Liver (tissue), 9 donors: Measurements from ENCODE around the gene NDUFAF2. TPM values are rescaled to one million over a fixed set of nuclear protein-coding genes. Genes with fewer than 3 reads are reported as not detected.

ENCODE experiments used
- DNase-seq: peaks from one replicate; pipeline ENCODE4 v3.0.0-alpha.2; 2017; ENCODE audit warnings: low spot score
- H3K27ac ChIP-seq, 2 donors: one replicate each; pipeline ENCODE4 v1.7.0; 2013; ENCODE audit warnings: inconsistent platforms in 2 of 2, low read length in 2 of 2, control low read depth in 1 of 2, low read depth in 1 of 2, mild to moderate bottlenecking in 1 of 2
- H3K27me3 ChIP-seq, 4 donors: one replicate each; pipeline versions ENCODE4 v1.6.1 to v1.7.0; 2013; ENCODE audit warnings: low read length in 3 of 4, inconsistent platforms in 1 of 4, mild to moderate bottlenecking in 1 of 4, moderate library complexity in 1 of 4; ENCODE audit not compliant: control insufficient read depth in 4 of 4, insufficient read depth in 4 of 4
- H3K36me3 ChIP-seq, 4 donors: one replicate each; pipeline versions ENCODE4 v1.6.1 to v1.7.0; 2013; ENCODE audit warnings: low read length in 3 of 4, mild to moderate bottlenecking in 3 of 4, low read depth in 1 of 4, moderate library complexity in 1 of 4; ENCODE audit not compliant: control insufficient read depth in 4 of 4, insufficient read depth in 3 of 4
- H3K4me1 ChIP-seq, 4 donors: one replicate each; pipeline versions ENCODE4 v1.6.1 to v1.7.0; 2013; ENCODE audit warnings: low read length in 3 of 4, mild to moderate bottlenecking in 3 of 4, moderate library complexity in 1 of 4; ENCODE audit not compliant: control insufficient read depth in 4 of 4, insufficient read depth in 4 of 4
- H3K4me3 ChIP-seq, 3 donors: one replicate each; pipeline versions ENCODE4 v1.6.1 to v1.7.0; 2013; ENCODE audit warnings: low read length in 3 of 3, control low read depth in 1 of 3, low read depth in 1 of 3, mild to moderate bottlenecking in 1 of 3
- H3K9ac ChIP-seq, 2 donors: one replicate each; pipeline ENCODE4 v1.7.0; 2013; ENCODE audit warnings: low read length in 2 of 2, mild to moderate bottlenecking in 2 of 2, moderate library complexity in 2 of 2, control low read depth in 1 of 2, low read depth in 1 of 2
- H3K9me3 ChIP-seq, 4 donors: one replicate each; pipeline versions ENCODE4 v1.6.1 to v1.7.0; 2013; ENCODE audit warnings: low read length in 3 of 4; ENCODE audit not compliant: control insufficient read depth in 4 of 4
- EGR1 ChIP-seq, 2 donors: IDR thresholded peaks; 2 replicates each; pipeline ENCODE4 v1.6.1; 2016 to 2018; ENCODE audit warnings: antibody characterized with exemption in 2 of 2, low read depth in 2 of 2
- FOXA1 ChIP-seq: IDR thresholded peaks from 2 replicates; pipeline ENCODE4 v1.6.1; 2016; ENCODE audit warnings: antibody characterized with exemption
- FOXA2 ChIP-seq: IDR thresholded peaks from 2 replicates; pipeline ENCODE4 v1.6.1; 2016; ENCODE audit warnings: antibody characterized with exemption
- GABPA ChIP-seq, 2 donors: IDR thresholded peaks in 1 of 2; conservative IDR thresholded peaks in 1 of 2; 2 replicates each; pipeline ENCODE4 v1.6.1; 2016; ENCODE audit warnings: antibody characterized with exemption in 2 of 2, mild to moderate bottlenecking in 1 of 2, moderate library complexity in 1 of 2
- HNF4A ChIP-seq, 2 donors: conservative IDR thresholded peaks; 2 replicates each; pipeline ENCODE4 v1.6.1; 2016; ENCODE audit warnings: antibody characterized with exemption in 2 of 2, mild to moderate bottlenecking in 2 of 2
- HNF4G ChIP-seq: IDR thresholded peaks from 2 replicates; pipeline ENCODE4 v1.6.1; 2016; ENCODE audit warnings: antibody characterized with exemption
- JUND ChIP-seq, 2 donors: IDR thresholded peaks; 2 replicates each; pipeline ENCODE4 v1.6.1; 2016; ENCODE audit warnings: antibody characterized with exemption in 2 of 2
- NR2F2 ChIP-seq: IDR thresholded peaks from 2 replicates; pipeline ENCODE4 v1.6.1; 2016; ENCODE audit warnings: antibody characterized with exemption
- RAD21 ChIP-seq, 2 donors: IDR thresholded peaks; 2 replicates each; pipeline ENCODE4 v1.6.1; 2016; ENCODE audit warnings: antibody characterized with exemption in 2 of 2, mild to moderate bottlenecking in 2 of 2
- RXRA ChIP-seq, 2 donors: IDR thresholded peaks; 2 replicates each; pipeline ENCODE4 v1.6.1; 2017 to 2018; ENCODE audit warnings: antibody characterized with exemption in 2 of 2, mild to moderate bottlenecking in 1 of 2
- SP1 ChIP-seq: IDR thresholded peaks from 2 replicates; pipeline ENCODE4 v1.6.1; 2018; ENCODE audit warnings: antibody characterized with exemption, mild to moderate bottlenecking
- TAF1 ChIP-seq: conservative IDR thresholded peaks from 2 replicates; pipeline ENCODE4 v1.6.1; 2016; ENCODE audit warnings: antibody characterized with exemption, mild to moderate bottlenecking
- YY1 ChIP-seq: IDR thresholded peaks from 2 replicates; pipeline ENCODE4 v1.6.1; 2016; ENCODE audit warnings: antibody characterized with exemption, mild to moderate bottlenecking
- WGBS: extraction: QIAGEN DNeasy Blood & Tissue Kit; methylation state at CpG from one replicate; pipeline ENCODE4 v1.1.7; 2013; 5-methylcytosine and 5-hydroxymethylcytosine counted together
- polyA plus RNA-seq, 2 donors: library from polyadenylated mRNA; stranded (reverse) in 1 of 2; unstranded in 1 of 2; fragments of 200-250 nt in 1 of 2; fragments of >200 nt in 1 of 2; fragmentation: Nextera tagmentation in 1 of 2; extraction: Ambion mirVana in 1 of 2; gene quantifications; one replicate each; pipeline versions ENCODE4 v1.2.1 to v1.2.3, GENCODE V29; 2013 to 2015
- total RNA-seq, 2 donors: library from RNA; depleted of rRNA; stranded (reverse); fragments of >200 nt; gene quantifications; one replicate each; pipeline ENCODE4 v1.2.3, GENCODE V29; 2014
- TF ChIP-seq, protein P1 (sequence below): IDR thresholded peaks from 2 replicates; pipeline ENCODE4 v1.6.1; 2016; ENCODE audit warnings: antibody characterized with exemption
- TF ChIP-seq, protein P2 (sequence below): IDR thresholded peaks from 2 replicates; pipeline ENCODE4 v1.6.1; 2016; ENCODE audit warnings: antibody characterized with exemption, mild to moderate bottlenecking
- TF ChIP-seq, protein P3 (sequence below): IDR thresholded peaks from 2 replicates; pipeline ENCODE4 v1.6.1; 2016; ENCODE audit warnings: antibody characterized with exemption
- TF ChIP-seq, protein P4 (sequence below): fragments of 150-350 bp; IDR thresholded peaks from 2 replicates; pipeline ENCODE4 v1.5.1; 2017; ENCODE audit warnings: improper control_type of control experiment, low read depth, low read length; ENCODE audit not compliant: missing input control
- TF ChIP-seq, protein P5 (sequence below): IDR thresholded peaks from 2 replicates; pipeline ENCODE4 v1.6.1; 2016; ENCODE audit warnings: antibody characterized with exemption
- donor health status: healthy.
- donor health status: healthy.
- donor health status: healthy.
- donor health status: healthy.
- donor health status: healthy.

Gene NDUFAF2
- total and polyA plus RNA-seq, 4 donors = 4.3 to 21.3 (median 12.5) TPM

DNA sequence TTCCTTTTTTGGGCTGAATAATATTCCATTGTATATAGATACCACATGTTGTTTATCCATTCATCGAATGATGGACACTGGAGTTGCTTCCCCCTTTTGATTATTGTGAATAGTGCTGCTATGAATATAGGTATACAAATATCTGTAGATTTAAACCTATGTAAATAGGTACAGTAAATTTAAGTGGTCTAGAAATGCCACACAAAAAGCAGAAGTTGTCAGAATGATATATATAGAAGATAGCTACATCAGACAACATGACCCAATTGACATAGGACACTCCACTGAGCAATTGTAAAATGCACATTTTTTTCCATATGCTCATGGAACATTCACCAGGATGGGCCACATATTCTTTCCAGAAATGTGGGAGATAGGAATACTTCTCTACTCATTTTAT lies 139.7 kb downstream of the NDUFAF2 start:
- no peaks in the 10 kb centered on the region for H3K36me3 ChIP-seq
- 98% methylated on average over 1 of the region's 1 CpG for WGBS
- TF ChIP-seq, protein P1, sequence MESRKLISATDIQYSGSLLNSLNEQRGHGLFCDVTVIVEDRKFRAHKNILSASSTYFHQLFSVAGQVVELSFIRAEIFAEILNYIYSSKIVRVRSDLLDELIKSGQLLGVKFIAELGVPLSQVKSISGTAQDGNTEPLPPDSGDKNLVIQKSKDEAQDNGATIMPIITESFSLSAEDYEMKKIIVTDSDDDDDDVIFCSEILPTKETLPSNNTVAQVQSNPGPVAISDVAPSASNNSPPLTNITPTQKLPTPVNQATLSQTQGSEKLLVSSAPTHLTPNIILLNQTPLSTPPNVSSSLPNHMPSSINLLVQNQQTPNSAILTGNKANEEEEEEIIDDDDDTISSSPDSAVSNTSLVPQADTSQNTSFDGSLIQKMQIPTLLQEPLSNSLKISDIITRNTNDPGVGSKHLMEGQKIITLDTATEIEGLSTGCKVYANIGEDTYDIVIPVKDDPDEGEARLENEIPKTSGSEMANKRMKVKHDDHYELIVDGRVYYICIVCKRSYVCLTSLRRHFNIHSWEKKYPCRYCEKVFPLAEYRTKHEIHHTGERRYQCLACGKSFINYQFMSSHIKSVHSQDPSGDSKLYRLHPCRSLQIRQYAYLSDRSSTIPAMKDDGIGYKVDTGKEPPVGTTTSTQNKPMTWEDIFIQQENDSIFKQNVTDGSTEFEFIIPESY = no peak
- TF ChIP-seq SP1 = no peak
- no peak for TF ChIP-seq RAD21 (IDR thresholded peaks at IDR 0.05)
- no peak for TF ChIP-seq TAF1
- no peak for TF ChIP-seq YY1
- TF ChIP-seq RXRA (IDR thresholded peaks at IDR 0.05) = no peak
- no peak for TF ChIP-seq NR2F2
- no peak for TF ChIP-seq GABPA (IDR thresholded peaks at IDR 0.05 in 1 of 2, conservative IDR thresholded peaks at IDR 0.05 in 1 of 2)
- TF ChIP-seq, protein P2, sequence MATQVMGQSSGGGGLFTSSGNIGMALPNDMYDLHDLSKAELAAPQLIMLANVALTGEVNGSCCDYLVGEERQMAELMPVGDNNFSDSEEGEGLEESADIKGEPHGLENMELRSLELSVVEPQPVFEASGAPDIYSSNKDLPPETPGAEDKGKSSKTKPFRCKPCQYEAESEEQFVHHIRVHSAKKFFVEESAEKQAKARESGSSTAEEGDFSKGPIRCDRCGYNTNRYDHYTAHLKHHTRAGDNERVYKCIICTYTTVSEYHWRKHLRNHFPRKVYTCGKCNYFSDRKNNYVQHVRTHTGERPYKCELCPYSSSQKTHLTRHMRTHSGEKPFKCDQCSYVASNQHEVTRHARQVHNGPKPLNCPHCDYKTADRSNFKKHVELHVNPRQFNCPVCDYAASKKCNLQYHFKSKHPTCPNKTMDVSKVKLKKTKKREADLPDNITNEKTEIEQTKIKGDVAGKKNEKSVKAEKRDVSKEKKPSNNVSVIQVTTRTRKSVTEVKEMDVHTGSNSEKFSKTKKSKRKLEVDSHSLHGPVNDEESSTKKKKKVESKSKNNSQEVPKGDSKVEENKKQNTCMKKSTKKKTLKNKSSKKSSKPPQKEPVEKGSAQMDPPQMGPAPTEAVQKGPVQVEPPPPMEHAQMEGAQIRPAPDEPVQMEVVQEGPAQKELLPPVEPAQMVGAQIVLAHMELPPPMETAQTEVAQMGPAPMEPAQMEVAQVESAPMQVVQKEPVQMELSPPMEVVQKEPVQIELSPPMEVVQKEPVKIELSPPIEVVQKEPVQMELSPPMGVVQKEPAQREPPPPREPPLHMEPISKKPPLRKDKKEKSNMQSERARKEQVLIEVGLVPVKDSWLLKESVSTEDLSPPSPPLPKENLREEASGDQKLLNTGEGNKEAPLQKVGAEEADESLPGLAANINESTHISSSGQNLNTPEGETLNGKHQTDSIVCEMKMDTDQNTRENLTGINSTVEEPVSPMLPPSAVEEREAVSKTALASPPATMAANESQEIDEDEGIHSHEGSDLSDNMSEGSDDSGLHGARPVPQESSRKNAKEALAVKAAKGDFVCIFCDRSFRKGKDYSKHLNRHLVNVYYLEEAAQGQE = no peak
- no peak for TF ChIP-seq JUND (IDR thresholded peaks at IDR 0.05)
- TF ChIP-seq HNF4G = no peak
- no peak for TF ChIP-seq HNF4A (conservative IDR thresholded peaks at IDR 0.05)
- TF ChIP-seq, protein P3, sequence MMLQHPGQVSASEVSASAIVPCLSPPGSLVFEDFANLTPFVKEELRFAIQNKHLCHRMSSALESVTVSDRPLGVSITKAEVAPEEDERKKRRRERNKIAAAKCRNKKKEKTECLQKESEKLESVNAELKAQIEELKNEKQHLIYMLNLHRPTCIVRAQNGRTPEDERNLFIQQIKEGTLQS = no peak
- TF ChIP-seq FOXA2 = no peak
- TF ChIP-seq, protein P4, sequence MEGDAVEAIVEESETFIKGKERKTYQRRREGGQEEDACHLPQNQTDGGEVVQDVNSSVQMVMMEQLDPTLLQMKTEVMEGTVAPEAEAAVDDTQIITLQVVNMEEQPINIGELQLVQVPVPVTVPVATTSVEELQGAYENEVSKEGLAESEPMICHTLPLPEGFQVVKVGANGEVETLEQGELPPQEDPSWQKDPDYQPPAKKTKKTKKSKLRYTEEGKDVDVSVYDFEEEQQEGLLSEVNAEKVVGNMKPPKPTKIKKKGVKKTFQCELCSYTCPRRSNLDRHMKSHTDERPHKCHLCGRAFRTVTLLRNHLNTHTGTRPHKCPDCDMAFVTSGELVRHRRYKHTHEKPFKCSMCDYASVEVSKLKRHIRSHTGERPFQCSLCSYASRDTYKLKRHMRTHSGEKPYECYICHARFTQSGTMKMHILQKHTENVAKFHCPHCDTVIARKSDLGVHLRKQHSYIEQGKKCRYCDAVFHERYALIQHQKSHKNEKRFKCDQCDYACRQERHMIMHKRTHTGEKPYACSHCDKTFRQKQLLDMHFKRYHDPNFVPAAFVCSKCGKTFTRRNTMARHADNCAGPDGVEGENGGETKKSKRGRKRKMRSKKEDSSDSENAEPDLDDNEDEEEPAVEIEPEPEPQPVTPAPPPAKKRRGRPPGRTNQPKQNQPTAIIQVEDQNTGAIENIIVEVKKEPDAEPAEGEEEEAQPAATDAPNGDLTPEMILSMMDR = no peak
- TF ChIP-seq FOXA1 = no peak
- TF ChIP-seq, protein P5, sequence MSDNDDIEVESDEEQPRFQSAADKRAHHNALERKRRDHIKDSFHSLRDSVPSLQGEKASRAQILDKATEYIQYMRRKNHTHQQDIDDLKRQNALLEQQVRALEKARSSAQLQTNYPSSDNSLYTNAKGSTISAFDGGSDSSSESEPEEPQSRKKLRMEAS = no peak
- no peak for TF ChIP-seq EGR1 (IDR thresholded peaks at IDR 0.05; ENCODE audit: low read depth in 2 of 2)

More for the DNA sequence above, 139.7 kb downstream of the NDUFAF2 start:
- Histone ChIP-seq H3K9me3 (no peaks in the 10 kb centered on the region), H3K4me1 (no peaks in the 10 kb centered on the region), H3K9ac (no peak overlapping the region), H3K27me3 (no peaks in the 10 kb centered on the region), H3K4me3 (no peak overlapping the region), H3K27ac (no peak overlapping the region)
- no peak for DNase-seq
